ENCODE measurements around the gene HSPA12B. TPM values are rescaled to one million over a fixed set of nuclear protein-coding genes. Genes with fewer than 3 reads are reported as not detected.

HSPA12B gene
- total and polyA plus RNA-seq, 2 of the 13 experiments (the other 11 are each of a cell fraction or from before 2014, with no cell fraction given) = 0.01 TPM; not detected in 1

GRCh38 chr20:3798373-3798768 is 65.9 kb downstream of the HSPA12B start (continued):
- peak; percentile 71 for TF ChIP-seq NCOR1 (IDR thresholded peaks at IDR 0.05; ENCODE audit: borderline replicate concordance, low read length)
- TF ChIP-seq ZNF362 (CRISPR knock-in tag; IDR thresholded peaks at IDR 0.05; ENCODE audit: borderline replicate concordance) = peak; percentile 80
- no peak for TF ChIP-seq LRRFIP1 (CRISPR knock-in tag; conservative IDR thresholded peaks at IDR 0.05)
- TF ChIP-seq DMTF1 (CRISPR knock-in tag; IDR thresholded peaks at IDR 0.05) = no peak
- no peak for TF ChIP-seq ZNF781 (CRISPR knock-in tag; IDR thresholded peaks at IDR 0.05; ENCODE audit: borderline replicate concordance, not compliant biosample characterization)
- TF ChIP-seq HNF4A (CRISPR knock-in tag; IDR thresholded peaks at IDR 0.05) = no peak; the same call in 1 of the 2 replicates
- TF ChIP-seq IRF2 (CRISPR knock-in tag; IDR thresholded peaks at IDR 0.05) = peak; percentile 4; the same call in 1 of the 2 replicates
- TF ChIP-seq CAMTA2 (CRISPR knock-in tag; IDR thresholded peaks at IDR 0.05; ENCODE audit: borderline replicate concordance) = no peak
- TF ChIP-seq EP300 (IDR thresholded peaks at IDR 0.05; ENCODE audit: low read depth in 2 of 2, low read length in 2 of 2) = no peak
- TF ChIP-seq EP300 (CRISPR knock-in tag; IDR thresholded peaks at IDR 0.05; ENCODE audit: borderline replicate concordance) = 0 out of 2 replicates have a peak, but pooled peaks have one; percentile 11
- 0 out of 2 replicates have a peak, but pooled peaks have one; percentile 11 for TF ChIP-seq ZSCAN9 (CRISPR knock-in tag; IDR thresholded peaks at IDR 0.05; ENCODE audit: borderline replicate concordance)
- TF ChIP-seq ZNF709 (CRISPR knock-in tag; IDR thresholded peaks at IDR 0.05) = 0 out of 2 replicates have a peak, but pooled peaks have one; percentile 36
- TF ChIP-seq MIER3 (CRISPR knock-in tag; IDR thresholded peaks at IDR 0.05; ENCODE audit: borderline replicate concordance) = no peak
- 0 out of 2 replicates have a peak, but pooled peaks have one; percentile 28 for TF ChIP-seq HNF1B (CRISPR knock-in tag; IDR thresholded peaks at IDR 0.05)
- no peak for TF ChIP-seq MTERF4 (CRISPR knock-in tag; IDR thresholded peaks at IDR 0.05)
- TF ChIP-seq PHF20 (CRISPR knock-in tag; IDR thresholded peaks at IDR 0.05) = no peak
- TF ChIP-seq ZMYM4 (CRISPR knock-in tag; IDR thresholded peaks at IDR 0.05) = no peak
- no peak for TF ChIP-seq ZNF34 (CRISPR knock-in tag; IDR thresholded peaks at IDR 0.05; ENCODE audit: borderline replicate concordance)
- TF ChIP-seq MED8 (CRISPR knock-in tag; IDR thresholded peaks at IDR 0.05; ENCODE audit: insufficient replicate concordance) = no peak
- no peak for TF ChIP-seq THAP7 (CRISPR knock-in tag; IDR thresholded peaks at IDR 0.05)
- no peak for TF ChIP-seq PLRG1 (conservative IDR thresholded peaks at IDR 0.05)

Data from HepG2 (cell line).